WTC11 (cell line): ENCODE data around the gene RRP12. TPM values are rescaled to one million over a fixed set of nuclear protein-coding genes. Genes with fewer than 3 reads are reported as not detected.

Experiments used
- ATAC-seq: fragments of 200-7000 bp; cut with Tn5 transposase; 2 replicates; pipeline ENCODE4 v1.10.0; 2021; ENCODE audit warnings: mild to moderate bottlenecking, moderate library complexity
- CTCF ChIA-PET: fragments of 300-600 bp; sonication (Branson Sonifier 250); formaldehyde crosslinking; loops from one replicate; lab custom pipeline; 2021; ENCODE audit warnings: antibody characterized with exemption; lab: Charles Lee
- POLR2A ChIA-PET: fragments of 350-600 bp; sonication (Branson Sonifier 250); formaldehyde crosslinking; loops from one replicate; lab custom pipeline; 2021; ENCODE audit warnings: antibody characterized with exemption; lab: Charles Lee
- DNase-seq: peaks from one replicate; pipeline ENCODE4 v3.0.0; 2021; ENCODE audit warnings: low spot score
- H3K27ac Mint-ChIP-seq: 2 replicates; pipeline ENCODE4 v1.8.0; 2021; ENCODE audit warnings: mixed read lengths
- H3K27me3 Mint-ChIP-seq: 2 replicates; pipeline ENCODE4 v1.8.0; 2021; ENCODE audit warnings: low read depth, mild to moderate bottlenecking, moderate library complexity, mixed read lengths
- H3K36me3 Mint-ChIP-seq: 2 replicates; pipeline ENCODE4 v1.8.0; 2021; ENCODE audit warnings: mixed read lengths
- H3K4me1 Mint-ChIP-seq: 2 replicates; pipeline ENCODE4 v1.8.0; 2022; ENCODE audit warnings: mixed read lengths
- H3K4me3 Mint-ChIP-seq: 2 replicates; pipeline ENCODE4 v1.8.0; 2021; ENCODE audit warnings: mild to moderate bottlenecking, moderate library complexity, mixed read lengths
- H3K9me3 Mint-ChIP-seq: 2 replicates; pipeline ENCODE4 v1.8.0; 2021; ENCODE audit warnings: mixed read lengths
- ATF1 ChIP-seq: sonication (generic); formaldehyde crosslinking; IDR thresholded peaks from 2 replicates; pipeline ENCODE4 v1.8.1; 2023; ENCODE audit warnings: mild to moderate bottlenecking, moderate library complexity, missing genetic modification reagents
- CBFB ChIP-seq: sonication (generic); formaldehyde crosslinking; IDR thresholded peaks from 2 replicates; pipeline ENCODE4 v1.8.1; 2022; ENCODE audit warnings: mild to moderate bottlenecking, low read depth, missing genetic modification reagents
- CDX4 ChIP-seq: fragments of 250-450 bp; sonication (Bioruptor Pico); IDR thresholded peaks from 2 replicates; pipeline ENCODE4 v1.9.0; 2021; ENCODE audit warnings: moderate library complexity, mild to moderate bottlenecking, inconsistent platforms, borderline replicate concordance
- CREM ChIP-seq: sonication (generic); formaldehyde crosslinking; IDR thresholded peaks from 2 replicates; pipeline ENCODE4 v1.8.1; 2022; ENCODE audit warnings: mild to moderate bottlenecking, missing genetic modification reagents, moderate library complexity
- ETV6 ChIP-seq: sonication (generic); formaldehyde crosslinking; IDR thresholded peaks from 2 replicates; pipeline ENCODE4 v1.8.1; 2022; ENCODE audit warnings: mild to moderate bottlenecking, missing genetic modification reagents
- FOXP1 ChIP-seq: sonication (generic); formaldehyde crosslinking; IDR thresholded peaks from 2 replicates; pipeline ENCODE4 v1.8.0; 2022; ENCODE audit warnings: missing genetic modification reagents, mild to moderate bottlenecking, moderate library complexity, borderline replicate concordance
- GABPB1 ChIP-seq: sonication (generic); formaldehyde crosslinking; IDR thresholded peaks from 2 replicates; pipeline ENCODE4 v1.8.1; 2023; ENCODE audit warnings: mild to moderate bottlenecking, missing genetic modification reagents
- JAZF1 ChIP-seq: fragments of 250-450 bp; sonication (Bioruptor Pico); IDR thresholded peaks from 2 replicates; pipeline ENCODE4 v1.9.0; 2021; ENCODE audit warnings: moderate library complexity, mild to moderate bottlenecking, inconsistent platforms
- PRRX2 ChIP-seq: fragments of 250-450 bp; sonication (Bioruptor Pico); IDR thresholded peaks from 2 replicates; pipeline ENCODE4 v1.8.0; 2021; ENCODE audit warnings: mild to moderate bottlenecking
- RELA ChIP-seq: sonication (generic); formaldehyde crosslinking; IDR thresholded peaks from 2 replicates; pipeline ENCODE4 v1.8.1; 2022; ENCODE audit warnings: missing genetic modification reagents, mild to moderate bottlenecking, borderline replicate concordance
- SP1 ChIP-seq: sonication (generic); formaldehyde crosslinking; conservative IDR thresholded peaks from 2 replicates; pipeline ENCODE4 v1.8.1; 2022; ENCODE audit warnings: missing genetic modification reagents
- ZMAT4 ChIP-seq: fragments of 250-450 bp; sonication (Bioruptor Pico); IDR thresholded peaks from 2 replicates; pipeline ENCODE4 v1.9.0; 2021; ENCODE audit warnings: mild to moderate bottlenecking
- ZNF219 ChIP-seq: sonication (generic); formaldehyde crosslinking; IDR thresholded peaks from 2 replicates; pipeline ENCODE4 v1.8.0; 2023; ENCODE audit warnings: missing genetic modification reagents, mild to moderate bottlenecking, borderline replicate concordance
- ZNF396 ChIP-seq: fragments of 250-450 bp; sonication (Bioruptor Pico); IDR thresholded peaks from 2 replicates; pipeline ENCODE4 v1.8.0; 2021; ENCODE audit warnings: mild to moderate bottlenecking, moderate library complexity, borderline replicate concordance
- ZNF416 ChIP-seq: fragments of 250-450 bp; sonication (Bioruptor Pico); IDR thresholded peaks from 2 replicates; pipeline ENCODE4 v1.9.0; 2021; ENCODE audit warnings: mild to moderate bottlenecking, inconsistent platforms
- ZNF423 ChIP-seq: fragments of 250-450 bp; sonication (Bioruptor Pico); IDR thresholded peaks from 2 replicates; pipeline ENCODE4 v2.1.2; 2022; ENCODE audit warnings: mild to moderate bottlenecking, moderate library complexity
- total RNA-seq: library from RNA; stranded (reverse); gene quantifications from 3 replicates; pipeline ENCODE4 v1.2.3, GENCODE V29; 2021
- TF ChIP-seq, protein P1 (sequence below): sonication (generic); formaldehyde crosslinking; IDR thresholded peaks from 2 replicates; pipeline ENCODE4 v1.8.1; 2023; ENCODE audit warnings: mild to moderate bottlenecking, moderate library complexity, missing genetic modification reagents
- TF ChIP-seq, protein P2 (sequence below): sonication (generic); formaldehyde crosslinking; IDR thresholded peaks from 2 replicates; pipeline ENCODE4 v1.8.0; 2023; ENCODE audit warnings: missing genetic modification reagents, mild to moderate bottlenecking, borderline replicate concordance
- TF ChIP-seq, protein P3 (sequence below): fragments of 250-450 bp; sonication (Bioruptor Pico); IDR thresholded peaks from 2 replicates; pipeline ENCODE4 v1.8.0; 2021; ENCODE audit warnings: mild to moderate bottlenecking
- TF ChIP-seq, protein P4 (sequence below): sonication (generic); formaldehyde crosslinking; IDR thresholded peaks from 2 replicates; pipeline ENCODE4 v1.8.1; 2023; ENCODE audit warnings: mild to moderate bottlenecking, missing genetic modification reagents
- TF ChIP-seq, protein P5 (sequence below): sonication (generic); formaldehyde crosslinking; IDR thresholded peaks from 2 replicates; pipeline ENCODE4 v1.8.0; 2023; ENCODE audit warnings: missing genetic modification reagents

RRP12 gene
- total RNA-seq, 1 experiment from 2014 or later: 56.6 TPM

- TF ChIP-seq, protein P1, sequence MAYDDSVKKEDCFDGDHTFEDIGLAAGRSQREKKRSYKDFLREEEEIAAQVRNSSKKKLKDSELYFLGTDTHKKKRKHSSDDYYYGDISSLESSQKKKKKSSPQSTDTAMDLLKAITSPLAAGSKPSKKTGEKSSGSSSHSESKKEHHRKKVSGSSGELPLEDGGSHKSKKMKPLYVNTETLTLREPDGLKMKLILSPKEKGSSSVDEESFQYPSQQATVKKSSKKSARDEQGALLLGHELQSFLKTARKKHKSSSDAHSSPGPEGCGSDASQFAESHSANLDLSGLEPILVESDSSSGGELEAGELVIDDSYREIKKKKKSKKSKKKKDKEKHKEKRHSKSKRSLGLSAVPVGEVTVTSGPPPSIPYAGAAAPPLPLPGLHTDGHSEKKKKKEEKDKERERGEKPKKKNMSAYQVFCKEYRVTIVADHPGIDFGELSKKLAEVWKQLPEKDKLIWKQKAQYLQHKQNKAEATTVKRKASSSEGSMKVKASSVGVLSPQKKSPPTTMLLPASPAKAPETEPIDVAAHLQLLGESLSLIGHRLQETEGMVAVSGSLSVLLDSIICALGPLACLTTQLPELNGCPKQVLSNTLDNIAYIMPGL (CRISPR knock-in tag): peak; percentile 71; the same call in 1 of the 2 replicates
- TF ChIP-seq ETV6 (CRISPR knock-in tag): peak; percentile 72; the same call in 1 of the 2 replicates
- peak; percentile 89 for TF ChIP-seq CREM
- TF ChIP-seq CDX4 (CRISPR knock-in tag): no peak
- 0 out of 2 replicates have a peak, but pooled peaks have one; percentile 58 for TF ChIP-seq CBFB (CRISPR knock-in tag)
- TF ChIP-seq ATF1: no peak
- no peak for TF ChIP-seq RELA
Observed at GRCh38 chr10:97318772-97319651, 82.1 kb downstream of the RRP12 start, which contains the start of gene FRAT1 (continued).

DNA sequence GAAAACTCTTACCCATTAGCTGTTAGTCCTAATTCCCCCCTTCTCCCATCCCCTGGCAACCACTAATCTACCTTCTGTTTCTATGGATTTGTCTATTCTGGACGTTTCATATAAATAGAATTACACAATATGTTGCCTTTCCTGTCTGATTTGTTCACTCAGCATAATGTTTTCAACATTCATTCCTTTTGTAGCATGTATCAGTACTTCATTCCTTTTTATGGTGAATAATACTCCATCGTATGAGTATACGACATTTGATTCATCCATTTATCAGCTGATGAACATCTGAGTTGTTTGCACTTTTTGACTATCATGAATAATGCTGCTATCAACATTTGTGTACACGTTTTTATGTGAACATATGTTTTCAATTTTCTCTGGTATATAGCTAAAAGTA is 86.5 kb downstream of the RRP12 start:
- ATAC-seq: no peak
- Mint-ChIP-seq H3K36me3 (no peaks in the 10 kb centered on the region), H3K27me3 (peaks cover 8% of the 10 kb centered on the region), H3K27ac (no peak overlapping the region), H3K9me3 (peaks cover 10% of the 10 kb centered on the region; the same call in 1 of the 2 replicates), H3K4me3 (no peak overlapping the region), H3K4me1 (peaks cover 4% of the 10 kb centered on the region; the same call in 1 of the 2 replicates)
- ChIA-PET CTCF (no interaction called here), POLR2A (no interaction called here)
- no peak for DNase-seq
- TF ChIP-seq FOXP1 (CRISPR knock-in tag): no peak
- no peak for TF ChIP-seq PRRX2 (CRISPR knock-in tag)
- TF ChIP-seq, protein P2, sequence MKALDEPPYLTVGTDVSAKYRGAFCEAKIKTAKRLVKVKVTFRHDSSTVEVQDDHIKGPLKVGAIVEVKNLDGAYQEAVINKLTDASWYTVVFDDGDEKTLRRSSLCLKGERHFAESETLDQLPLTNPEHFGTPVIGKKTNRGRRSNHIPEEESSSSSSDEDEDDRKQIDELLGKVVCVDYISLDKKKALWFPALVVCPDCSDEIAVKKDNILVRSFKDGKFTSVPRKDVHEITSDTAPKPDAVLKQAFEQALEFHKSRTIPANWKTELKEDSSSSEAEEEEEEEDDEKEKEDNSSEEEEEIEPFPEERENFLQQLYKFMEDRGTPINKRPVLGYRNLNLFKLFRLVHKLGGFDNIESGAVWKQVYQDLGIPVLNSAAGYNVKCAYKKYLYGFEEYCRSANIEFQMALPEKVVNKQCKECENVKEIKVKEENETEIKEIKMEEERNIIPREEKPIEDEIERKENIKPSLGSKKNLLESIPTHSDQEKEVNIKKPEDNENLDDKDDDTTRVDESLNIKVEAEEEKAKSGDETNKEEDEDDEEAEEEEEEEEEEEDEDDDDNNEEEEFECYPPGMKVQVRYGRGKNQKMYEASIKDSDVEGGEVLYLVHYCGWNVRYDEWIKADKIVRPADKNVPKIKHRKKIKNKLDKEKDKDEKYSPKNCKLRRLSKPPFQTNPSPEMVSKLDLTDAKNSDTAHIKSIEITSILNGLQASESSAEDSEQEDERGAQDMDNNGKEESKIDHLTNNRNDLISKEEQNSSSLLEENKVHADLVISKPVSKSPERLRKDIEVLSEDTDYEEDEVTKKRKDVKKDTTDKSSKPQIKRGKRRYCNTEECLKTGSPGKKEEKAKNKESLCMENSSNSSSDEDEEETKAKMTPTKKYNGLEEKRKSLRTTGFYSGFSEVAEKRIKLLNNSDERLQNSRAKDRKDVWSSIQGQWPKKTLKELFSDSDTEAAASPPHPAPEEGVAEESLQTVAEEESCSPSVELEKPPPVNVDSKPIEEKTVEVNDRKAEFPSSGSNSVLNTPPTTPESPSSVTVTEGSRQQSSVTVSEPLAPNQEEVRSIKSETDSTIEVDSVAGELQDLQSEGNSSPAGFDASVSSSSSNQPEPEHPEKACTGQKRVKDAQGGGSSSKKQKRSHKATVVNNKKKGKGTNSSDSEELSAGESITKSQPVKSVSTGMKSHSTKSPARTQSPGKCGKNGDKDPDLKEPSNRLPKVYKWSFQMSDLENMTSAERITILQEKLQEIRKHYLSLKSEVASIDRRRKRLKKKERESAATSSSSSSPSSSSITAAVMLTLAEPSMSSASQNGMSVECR (CRISPR knock-in tag): no peak
- no peak for TF ChIP-seq ZMAT4 (CRISPR knock-in tag)
- TF ChIP-seq SP1 (CRISPR knock-in tag): no peak
- TF ChIP-seq ZNF416 (CRISPR knock-in tag): no peak
- TF ChIP-seq, protein P3, sequence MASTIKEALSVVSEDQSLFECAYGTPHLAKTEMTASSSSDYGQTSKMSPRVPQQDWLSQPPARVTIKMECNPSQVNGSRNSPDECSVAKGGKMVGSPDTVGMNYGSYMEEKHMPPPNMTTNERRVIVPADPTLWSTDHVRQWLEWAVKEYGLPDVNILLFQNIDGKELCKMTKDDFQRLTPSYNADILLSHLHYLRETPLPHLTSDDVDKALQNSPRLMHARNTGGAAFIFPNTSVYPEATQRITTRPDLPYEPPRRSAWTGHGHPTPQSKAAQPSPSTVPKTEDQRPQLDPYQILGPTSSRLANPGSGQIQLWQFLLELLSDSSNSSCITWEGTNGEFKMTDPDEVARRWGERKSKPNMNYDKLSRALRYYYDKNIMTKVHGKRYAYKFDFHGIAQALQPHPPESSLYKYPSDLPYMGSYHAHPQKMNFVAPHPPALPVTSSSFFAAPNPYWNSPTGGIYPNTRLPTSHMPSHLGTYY: no peak
- TF ChIP-seq, protein P4, sequence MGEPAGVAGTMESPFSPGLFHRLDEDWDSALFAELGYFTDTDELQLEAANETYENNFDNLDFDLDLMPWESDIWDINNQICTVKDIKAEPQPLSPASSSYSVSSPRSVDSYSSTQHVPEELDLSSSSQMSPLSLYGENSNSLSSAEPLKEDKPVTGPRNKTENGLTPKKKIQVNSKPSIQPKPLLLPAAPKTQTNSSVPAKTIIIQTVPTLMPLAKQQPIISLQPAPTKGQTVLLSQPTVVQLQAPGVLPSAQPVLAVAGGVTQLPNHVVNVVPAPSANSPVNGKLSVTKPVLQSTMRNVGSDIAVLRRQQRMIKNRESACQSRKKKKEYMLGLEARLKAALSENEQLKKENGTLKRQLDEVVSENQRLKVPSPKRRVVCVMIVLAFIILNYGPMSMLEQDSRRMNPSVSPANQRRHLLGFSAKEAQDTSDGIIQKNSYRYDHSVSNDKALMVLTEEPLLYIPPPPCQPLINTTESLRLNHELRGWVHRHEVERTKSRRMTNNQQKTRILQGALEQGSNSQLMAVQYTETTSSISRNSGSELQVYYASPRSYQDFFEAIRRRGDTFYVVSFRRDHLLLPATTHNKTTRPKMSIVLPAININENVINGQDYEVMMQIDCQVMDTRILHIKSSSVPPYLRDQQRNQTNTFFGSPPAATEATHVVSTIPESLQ (CRISPR knock-in tag): no peak
- TF ChIP-seq ZNF219: no peak
- TF ChIP-seq JAZF1 (CRISPR knock-in tag): no peak
- no peak for TF ChIP-seq GABPB1 (CRISPR knock-in tag)
- TF ChIP-seq ZNF423 (CRISPR knock-in tag): no peak
- no peak for TF ChIP-seq ZNF396 (CRISPR knock-in tag)
- no peak for TF ChIP-seq CDX4 (CRISPR knock-in tag)
- no peak for TF ChIP-seq RELA
- TF ChIP-seq ATF1: no peak
- TF ChIP-seq, protein P5, sequence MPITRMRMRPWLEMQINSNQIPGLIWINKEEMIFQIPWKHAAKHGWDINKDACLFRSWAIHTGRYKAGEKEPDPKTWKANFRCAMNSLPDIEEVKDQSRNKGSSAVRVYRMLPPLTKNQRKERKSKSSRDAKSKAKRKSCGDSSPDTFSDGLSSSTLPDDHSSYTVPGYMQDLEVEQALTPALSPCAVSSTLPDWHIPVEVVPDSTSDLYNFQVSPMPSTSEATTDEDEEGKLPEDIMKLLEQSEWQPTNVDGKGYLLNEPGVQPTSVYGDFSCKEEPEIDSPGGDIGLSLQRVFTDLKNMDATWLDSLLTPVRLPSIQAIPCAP (CRISPR knock-in tag): no peak
- TF ChIP-seq ETV6 (CRISPR knock-in tag): no peak
